IMR-90 (cell line): ENCODE measurements around the gene TIE1.

Source experiments
- BHLHE40 ChIP-seq: fragments of 150-350 bp; IDR thresholded peaks from 2 replicates; pipeline ENCODE4 v1.6.1; 2016; ENCODE audit warnings: mild to moderate bottlenecking, low read depth, low read length
- CHD1 ChIP-seq: IDR thresholded peaks from 2 replicates; pipeline ENCODE4 v1.6.1; 2012; ENCODE audit warnings: low read depth, low read length, improper control_type of control experiment
- CTCF ChIP-seq: conservative IDR thresholded peaks from 2 replicates; pipeline ENCODE4 v1.5.1; 2012; ENCODE audit warnings: mild to moderate bottlenecking, low read depth, low read length, improper control_type of control experiment
- MXI1 ChIP-seq: IDR thresholded peaks from 2 replicates; pipeline ENCODE4 v1.6.1; 2012; ENCODE audit warnings: low read depth, mild to moderate bottlenecking, low read length, moderate library complexity, borderline replicate concordance
- NFE2L2 ChIP-seq: fragments of 150-350 bp; IDR thresholded peaks from 2 replicates; pipeline ENCODE4 v1.6.1; 2016; ENCODE audit warnings: low read depth, mild to moderate bottlenecking, low read length
- POLR2A ChIP-seq: IDR thresholded peaks from 2 replicates; pipeline ENCODE4 v1.6.1; 2012; ENCODE audit warnings: mild to moderate bottlenecking, low read depth, low read length
- SMC3 ChIP-seq: fragments of 150-350 bp; IDR thresholded peaks from 2 replicates; pipeline ENCODE4 v1.6.1; 2016; ENCODE audit warnings: low read depth, mild to moderate bottlenecking, antibody characterized with exemption, low read length, moderate library complexity

- TF ChIP-seq CTCF (no peak), CHD1 (no peak), MXI1 (no peak), SMC3 (no peak), POLR2A (no peak), NFE2L2 (no peak), BHLHE40 (no peak)
Measured at GRCh38 chr1:43255438-43256210, 45.2 kb upstream of the TIE1 start.
